HG03139 (cell line): ENCODE measurements around the gene SLC12A1.

Source experiments
- ATAC-seq: cut with Tn5 transposase; IDR thresholded peaks from one replicate; pipeline ENCODE4 v1.9.1; 2021; ENCODE audit not compliant: unreplicated experiment

SLC12A1 gene

DNA sequence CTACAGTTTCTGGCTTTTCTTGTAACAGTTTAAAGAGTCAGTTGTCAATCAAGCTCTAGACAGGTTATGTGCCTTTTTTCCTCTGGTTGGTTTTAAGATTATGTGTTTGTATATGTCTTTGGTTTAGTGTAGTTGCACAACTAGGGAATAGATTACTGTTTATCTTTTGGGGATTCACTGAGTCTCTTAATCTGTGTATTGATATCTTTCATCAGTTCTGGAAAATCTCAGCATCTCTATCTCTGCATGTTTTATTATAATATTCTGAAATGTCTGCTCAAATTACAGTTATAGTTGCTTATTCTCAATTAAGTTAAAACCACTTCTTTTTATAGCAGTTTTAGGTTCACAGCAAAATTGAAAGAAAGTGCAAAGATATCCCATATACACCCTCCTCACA lies 139.4 kb downstream of the SLC12A1 start:
- ATAC-seq: no peak

- ATAC-seq: peak; percentile 79
Observed at GRCh38 chr15:48352474-48353072, 146.5 kb downstream of the SLC12A1 start.
